ENCODE measurements around the gene F10.

The F10 gene

GRCh38 chr13:113176822-113177221, 54.2 kb downstream of the F10 start:
- no peaks in the 10 kb centered on the region for H3K36me3 ChIP-seq (ENCODE audit: insufficient read depth)
- no peak overlapping the region for H3K9ac ChIP-seq
- no peak for TF ChIP-seq CTCF (conservative IDR thresholded peaks at IDR 0.05; ENCODE audit: low read depth, low read length)
- no peak overlapping the region for H2AFZ ChIP-seq (ENCODE audit: low read depth)
- no peak overlapping the region for H3K4me3 ChIP-seq (IDR thresholded peaks at IDR 0.05; ENCODE audit: insufficient read depth, low read depth, low read length)
- H3K27me3 ChIP-seq (ENCODE audit: insufficient read depth, low read depth): no peaks in the 10 kb centered on the region
- no peaks in the 10 kb centered on the region for H3K79me2 ChIP-seq (ENCODE audit: insufficient read depth, low read depth)
- no peaks in the 10 kb centered on the region for H3K4me1 ChIP-seq (ENCODE audit: low read depth, poor library complexity, severe bottlenecking)
- no peaks in the 10 kb centered on the region for H4K20me1 ChIP-seq (ENCODE audit: insufficient read depth)
- H3K4me2 ChIP-seq: no peak overlapping the region
- no peak overlapping the region for H3K27ac ChIP-seq

- Histone ChIP-seq H3K9ac (no peak overlapping the region), H3K79me2 (ENCODE audit: insufficient read depth, low read depth) (no peaks in the 10 kb centered on the region), H3K36me3 (ENCODE audit: insufficient read depth) (no peaks in the 10 kb centered on the region), H3K4me2 (no peak overlapping the region), H4K20me1 (ENCODE audit: insufficient read depth) (no peaks in the 10 kb centered on the region), H3K27me3 (ENCODE audit: insufficient read depth, low read depth) (no peaks in the 10 kb centered on the region), H2AFZ (ENCODE audit: low read depth) (no peak overlapping the region), H3K4me3 (IDR thresholded peaks at IDR 0.05; ENCODE audit: insufficient read depth, low read depth, low read length) (no peak overlapping the region), H3K4me1 (ENCODE audit: low read depth, poor library complexity, severe bottlenecking) (no peaks in the 10 kb centered on the region), H3K27ac (no peak overlapping the region)
- no peak for TF ChIP-seq CTCF (conservative IDR thresholded peaks at IDR 0.05; ENCODE audit: low read depth, low read length)
Observed at GRCh38 chr13:113178070-113178895, 55.7 kb downstream of the F10 start.

GRCh38 chr13:113178896-113179167, 56.2 kb downstream of the F10 start:
- no peaks in the 10 kb centered on the region for H4K20me1 ChIP-seq (ENCODE audit: insufficient read depth)
- no peaks in the 10 kb centered on the region for H3K36me3 ChIP-seq (ENCODE audit: insufficient read depth)
- H3K27me3 ChIP-seq (ENCODE audit: insufficient read depth, low read depth): no peaks in the 10 kb centered on the region
- no peak for TF ChIP-seq CTCF (conservative IDR thresholded peaks at IDR 0.05; ENCODE audit: low read depth, low read length)
- no peak overlapping the region for H3K4me2 ChIP-seq
- H3K9ac ChIP-seq: no peak overlapping the region
- H3K79me2 ChIP-seq (ENCODE audit: insufficient read depth, low read depth): no peaks in the 10 kb centered on the region
- no peak overlapping the region for H2AFZ ChIP-seq (ENCODE audit: low read depth)
- H3K4me3 ChIP-seq (IDR thresholded peaks at IDR 0.05; ENCODE audit: insufficient read depth, low read depth, low read length): no peak overlapping the region
- H3K4me1 ChIP-seq (ENCODE audit: low read depth, poor library complexity, severe bottlenecking): no peaks in the 10 kb centered on the region
- no peak overlapping the region for H3K27ac ChIP-seq

- Histone ChIP-seq H3K36me3 (ENCODE audit: insufficient read depth) (no peaks in the 10 kb centered on the region), H3K4me3 (IDR thresholded peaks at IDR 0.05; ENCODE audit: insufficient read depth, low read depth, low read length) (no peak overlapping the region), H3K27me3 (ENCODE audit: insufficient read depth, low read depth) (no peaks in the 10 kb centered on the region), H4K20me1 (ENCODE audit: insufficient read depth) (no peaks in the 10 kb centered on the region), H3K4me2 (no peak overlapping the region), H2AFZ (ENCODE audit: low read depth) (no peak overlapping the region), H3K27ac (no peak overlapping the region), H3K9ac (no peak overlapping the region), H3K4me1 (ENCODE audit: low read depth, poor library complexity, severe bottlenecking) (no peaks in the 10 kb centered on the region), H3K79me2 (ENCODE audit: insufficient read depth, low read depth) (no peaks in the 10 kb centered on the region)
- TF ChIP-seq CTCF (conservative IDR thresholded peaks at IDR 0.05; ENCODE audit: low read depth, low read length): no peak
Observed at GRCh38 chr13:113179374-113180230, 57.0 kb downstream of the F10 start.
